Smooth muscle cell (in vitro differentiated cells): Measurements from ENCODE around the gene APOL5. TPM values are rescaled to one million over a fixed set of nuclear protein-coding genes. Genes with fewer than 3 reads are reported as not detected.
"Not testable (repeated sequence)": the region's sequence is repeated elsewhere in the genome, so short reads cannot be mapped to it uniquely, and the experiment has no call there.

Source experiments
- DNase-seq: peaks from one replicate; lab custom pipeline; 2025; ENCODE audit not compliant: unreplicated experiment; lab: John Stamatoyannopoulos, UW
- H2AFZ ChIP-seq: fragments of 200-600 bp; sonication (generic); 2 replicates; pipeline ENCODE4 v1.6.0; 2016; ENCODE audit warnings: antibody characterized with exemption, low read depth, mild to moderate bottlenecking
- H3F3A ChIP-seq: fragments of 200-600 bp; sonication (generic); 2 replicates; pipeline ENCODE4 v1.6.0; 2017; ENCODE audit warnings: antibody characterized with exemption, low read depth
- H3K27ac ChIP-seq: fragments of 200-600 bp; sonication (generic); 2 replicates; pipeline ENCODE4 v1.5.1; 2016; ENCODE audit warnings: low read depth, mild to moderate bottlenecking
- H3K27me3 ChIP-seq: fragments of 200-600 bp; sonication (generic); 2 replicates; pipeline ENCODE4 v1.6.1; 2016; ENCODE audit warnings: low read depth, mild to moderate bottlenecking
- H3K36me3 ChIP-seq: fragments of 200-600 bp; sonication (generic); 2 replicates; pipeline ENCODE4 v1.5.1; 2016; ENCODE audit warnings: low read depth
- H3K4me1 ChIP-seq: fragments of 200-600 bp; sonication (generic); 2 replicates; pipeline ENCODE4 v1.5.1; 2016; ENCODE audit warnings: low read depth
- H3K4me2 ChIP-seq: fragments of 200-600 bp; sonication (generic); 2 replicates; pipeline ENCODE4 v1.6.0; 2016; ENCODE audit warnings: mild to moderate bottlenecking
- H3K4me3 ChIP-seq: fragments of 200-600 bp; sonication (generic); 2 replicates; pipeline ENCODE4 v1.5.1; 2016; ENCODE audit warnings: mild to moderate bottlenecking
- H3K79me2 ChIP-seq: fragments of 200-600 bp; sonication (generic); 2 replicates; pipeline ENCODE4 v1.6.0; 2016; ENCODE audit warnings: low read depth, mild to moderate bottlenecking
- H3K9ac ChIP-seq: fragments of 200-600 bp; sonication (generic); 2 replicates; pipeline ENCODE4 v1.6.0; 2016; ENCODE audit warnings: low read depth
- H3K9me3 ChIP-seq: fragments of 200-600 bp; sonication (generic); replicated peaks from 2 replicates; pipeline ENCODE4 v1.5.1; 2016; ENCODE audit warnings: low read depth
- H4K20me1 ChIP-seq: fragments of 200-600 bp; sonication (generic); 2 replicates; pipeline ENCODE4 v1.6.0; 2016; ENCODE audit warnings: low read depth
- WGBS: methylation state at CpG from one replicate; pipeline ENCODE4 v1.1.7; 2016; ENCODE audit warnings: low lambda C conversion rate; 5-methylcytosine and 5-hydroxymethylcytosine counted together
- polyA plus RNA-seq: library from polyadenylated mRNA; unstranded; fragments of >200 nt; fragmentation: Nextera tagmentation; extraction: Ambion mirVana; gene quantifications from 2 replicates; pipeline ENCODE4 v1.2.1, GENCODE V29; 2016
- total RNA-seq: library from RNA; depleted of rRNA; stranded (reverse); fragments of >200 nt; gene quantifications from 2 replicates; pipeline ENCODE4 v1.2.3, GENCODE V29; 2014
- TF ChIP-seq, protein P1 (sequence below): fragments of 200-600 bp; sonication (generic); IDR thresholded peaks from 2 replicates; pipeline ENCODE4 v1.5.1; 2017; ENCODE audit warnings: borderline replicate concordance, mild to moderate bottlenecking, antibody characterized with exemption; ENCODE audit not compliant: insufficient read depth, poor library complexity, severe bottlenecking

Gene APOL5
- total and polyA plus RNA-seq, 2 experiments from 2014 or later: not detected

DNA sequence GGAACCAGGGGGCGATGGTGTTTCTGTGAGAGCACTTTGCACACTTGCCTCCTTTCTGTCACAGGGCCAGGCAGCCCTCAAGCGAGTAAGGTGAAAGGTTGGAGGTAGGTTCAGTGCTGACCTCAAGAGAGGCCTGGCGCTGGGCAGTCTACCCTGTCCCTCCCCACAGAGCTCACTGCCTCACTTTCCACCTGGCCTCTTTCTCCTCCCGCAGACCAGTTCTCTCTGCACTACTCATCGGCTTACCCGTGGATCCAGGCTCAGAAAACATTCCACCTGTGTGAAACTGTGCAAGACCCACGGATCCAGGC, 16.8 kb downstream of the APOL5 start:
- H3K27me3 ChIP-seq: peaks cover 3% of the 10 kb centered on the region
- no peak overlapping the region for H3K9ac ChIP-seq
- H3K79me2 ChIP-seq: no peaks in the 10 kb centered on the region
- H4K20me1 ChIP-seq: no peaks in the 10 kb centered on the region
- H3F3A ChIP-seq: peaks cover 6% of the 10 kb centered on the region
- H3K27ac ChIP-seq: no peak overlapping the region
- H3K4me3 ChIP-seq: no peak overlapping the region
- no peaks in the 10 kb centered on the region for H3K36me3 ChIP-seq
- no peaks in the 10 kb centered on the region for H3K4me1 ChIP-seq
- no peak for DNase-seq
- TF ChIP-seq, protein P1, sequence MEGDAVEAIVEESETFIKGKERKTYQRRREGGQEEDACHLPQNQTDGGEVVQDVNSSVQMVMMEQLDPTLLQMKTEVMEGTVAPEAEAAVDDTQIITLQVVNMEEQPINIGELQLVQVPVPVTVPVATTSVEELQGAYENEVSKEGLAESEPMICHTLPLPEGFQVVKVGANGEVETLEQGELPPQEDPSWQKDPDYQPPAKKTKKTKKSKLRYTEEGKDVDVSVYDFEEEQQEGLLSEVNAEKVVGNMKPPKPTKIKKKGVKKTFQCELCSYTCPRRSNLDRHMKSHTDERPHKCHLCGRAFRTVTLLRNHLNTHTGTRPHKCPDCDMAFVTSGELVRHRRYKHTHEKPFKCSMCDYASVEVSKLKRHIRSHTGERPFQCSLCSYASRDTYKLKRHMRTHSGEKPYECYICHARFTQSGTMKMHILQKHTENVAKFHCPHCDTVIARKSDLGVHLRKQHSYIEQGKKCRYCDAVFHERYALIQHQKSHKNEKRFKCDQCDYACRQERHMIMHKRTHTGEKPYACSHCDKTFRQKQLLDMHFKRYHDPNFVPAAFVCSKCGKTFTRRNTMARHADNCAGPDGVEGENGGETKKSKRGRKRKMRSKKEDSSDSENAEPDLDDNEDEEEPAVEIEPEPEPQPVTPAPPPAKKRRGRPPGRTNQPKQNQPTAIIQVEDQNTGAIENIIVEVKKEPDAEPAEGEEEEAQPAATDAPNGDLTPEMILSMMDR: no peak
- WGBS: 97% methylated on average over 7 of the region's 7 CpGs
- H2AFZ ChIP-seq: no peak overlapping the region
- no peak overlapping the region for H3K4me2 ChIP-seq
- no peaks in the 10 kb centered on the region for H3K9me3 ChIP-seq

DNA sequence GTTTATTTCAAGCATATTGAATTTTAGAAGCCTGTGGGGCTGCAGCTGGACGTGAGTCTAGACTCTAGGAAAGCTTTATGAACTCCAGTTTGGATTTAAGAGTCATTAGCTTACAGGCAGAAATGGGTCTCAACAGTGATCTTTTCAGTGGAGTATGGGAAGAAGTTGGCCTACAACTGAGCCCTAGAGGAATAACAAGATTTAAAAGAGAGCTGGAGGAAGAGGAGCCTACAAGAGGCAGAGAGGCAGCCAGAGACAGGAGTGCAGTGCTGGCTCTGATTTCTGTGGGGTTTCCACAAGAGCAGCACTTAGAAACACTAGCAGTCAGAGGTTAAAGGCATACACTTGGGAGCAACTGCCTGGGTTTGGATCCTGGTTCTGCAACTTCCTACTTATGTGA, 17.9 kb downstream of the APOL5 start:
- Histone ChIP-seq H3K27me3 (no peaks in the 10 kb centered on the region), H3K9ac (no peak overlapping the region), H3F3A (peaks cover 6% of the 10 kb centered on the region), H3K36me3 (no peaks in the 10 kb centered on the region), H3K27ac (no peak overlapping the region), H3K4me1 (no peaks in the 10 kb centered on the region), H2AFZ (no peak overlapping the region), H3K79me2 (no peaks in the 10 kb centered on the region), H3K4me3 (no peak overlapping the region), H4K20me1 (no peaks in the 10 kb centered on the region), H3K9me3 (no peaks in the 10 kb centered on the region), H3K4me2 (no peak overlapping the region)
- WGBS: 64% methylated on average over 1 of the region's 1 CpG
- DNase-seq: no peak
- TF ChIP-seq, protein P1: no peak

DNA sequence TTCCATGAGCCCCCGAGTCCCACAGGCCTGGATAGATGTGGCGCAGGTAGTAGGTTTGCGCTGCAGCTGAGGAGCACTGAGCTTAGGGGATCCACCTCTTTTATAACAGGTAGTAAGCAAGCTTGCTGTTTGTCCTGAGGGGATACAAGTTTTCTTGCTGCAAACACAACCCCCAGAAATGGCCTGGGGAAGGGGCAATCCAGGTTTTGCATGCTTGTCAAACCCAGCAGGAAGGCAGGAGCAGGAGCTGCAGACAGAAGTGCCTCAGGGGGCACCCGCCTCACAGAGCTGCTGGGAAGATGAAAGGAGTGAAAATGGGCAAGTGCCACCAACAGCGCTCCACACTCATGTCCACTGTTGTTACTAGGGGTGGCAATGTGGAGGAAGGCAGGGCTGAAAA, 18.5 kb downstream of the APOL5 start:
- H3K79me2 ChIP-seq: no peaks in the 10 kb centered on the region
- no peaks in the 10 kb centered on the region for H3K36me3 ChIP-seq
- WGBS: 99% methylated on average over 5 of the region's 5 CpGs
- H4K20me1 ChIP-seq: no peaks in the 10 kb centered on the region
- DNase-seq: no peak
- H2AFZ ChIP-seq: no peak overlapping the region
- H3K9me3 ChIP-seq: no peaks in the 10 kb centered on the region
- H3K27ac ChIP-seq: no peak overlapping the region
- no peaks in the 10 kb centered on the region for H3K4me1 ChIP-seq
- H3K4me3 ChIP-seq: no peak overlapping the region
- H3K4me2 ChIP-seq: no peak overlapping the region
- TF ChIP-seq, protein P1: no peak
- no peak overlapping the region for H3K9ac ChIP-seq
- H3K27me3 ChIP-seq: no peaks in the 10 kb centered on the region
- H3F3A ChIP-seq: peaks cover 9% of the 10 kb centered on the region

DNA sequence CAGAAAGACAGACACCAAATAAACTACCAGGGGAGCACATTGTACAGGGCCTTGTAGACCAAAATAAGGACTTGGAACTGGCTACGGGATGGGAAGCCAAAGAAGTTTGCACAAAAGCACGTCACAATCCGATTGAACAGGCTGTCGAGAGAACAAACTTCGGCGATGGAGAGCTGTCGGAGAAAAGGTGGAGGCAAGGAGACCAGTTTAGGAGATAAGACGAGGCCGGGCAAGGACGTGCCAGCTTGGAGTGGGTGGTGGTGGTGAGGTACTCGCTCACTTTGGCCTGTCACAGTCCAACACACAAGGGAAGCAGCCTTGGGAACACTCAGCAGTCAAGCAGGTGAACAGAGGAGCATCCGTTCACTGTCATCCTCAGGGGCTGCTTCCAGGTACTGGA, 19.0 kb downstream of the APOL5 start:
- Histone ChIP-seq H3K4me3 (no peak overlapping the region), H3K79me2 (no peaks in the 10 kb centered on the region), H4K20me1 (peaks cover 5% of the 10 kb centered on the region), H3K9me3 (no peaks in the 10 kb centered on the region), H3F3A (peaks cover 15% of the 10 kb centered on the region), H3K27me3 (no peaks in the 10 kb centered on the region), H2AFZ (no peak overlapping the region), H3K9ac (no peak overlapping the region), H3K4me1 (peaks cover under 1% of the 10 kb centered on the region), H3K27ac (no peak overlapping the region), H3K4me2 (no peak overlapping the region), H3K36me3 (no peaks in the 10 kb centered on the region)
- DNase-seq: no peak
- TF ChIP-seq, protein P1: no peak
- WGBS: 96% methylated on average over 12 of the region's 12 CpGs

DNA sequence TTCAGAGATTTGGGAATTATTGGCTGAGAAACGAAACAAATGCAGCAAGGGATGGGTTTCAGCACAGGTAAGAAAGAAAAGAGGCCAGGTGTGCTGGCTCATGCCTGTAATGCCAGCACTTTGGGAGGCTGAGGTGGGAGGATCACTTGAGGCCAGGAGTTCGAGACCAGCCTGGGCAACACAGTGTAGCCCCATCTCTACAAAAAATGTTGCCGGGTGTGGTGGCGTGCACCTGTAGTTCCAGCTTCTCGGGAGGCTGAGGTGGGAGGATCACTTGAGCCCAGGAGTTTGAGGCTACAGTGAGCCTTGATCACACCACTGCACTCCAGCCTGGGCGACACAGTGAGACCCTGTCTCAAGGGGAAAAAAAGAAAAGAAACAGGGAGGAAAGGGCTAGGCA, 20.2 kb downstream of the APOL5 start:
- not testable (repeated sequence) for H3K9me3 ChIP-seq, H3K9ac ChIP-seq, H3K27ac ChIP-seq, H3K79me2 ChIP-seq, DNase-seq, H3K4me1 ChIP-seq, H3K4me2 ChIP-seq, H2AFZ ChIP-seq, H3K4me3 ChIP-seq, H3K27me3 ChIP-seq, H3K36me3 ChIP-seq
- Histone ChIP-seq H3F3A (peaks cover 17% of the 10 kb centered on the region), H4K20me1 (peaks cover 15% of the 10 kb centered on the region)
- 98% methylated on average over 6 of the region's 6 CpGs for WGBS
